H9 (cell line): ENCODE data around the gene EPO. TPM values are rescaled to one million over a fixed set of nuclear protein-coding genes. Genes with fewer than 3 reads are reported as not detected.

ENCODE experiments used
- DNase-seq: peaks from one replicate; pipeline ENCODE4 v3.0.0-alpha.2; 2017
- H2AFZ ChIP-seq: one replicate; pipeline ENCODE4 v1.6.1; 2013; ENCODE audit warnings: mild to moderate bottlenecking, low read length, control low read depth, moderate library complexity
- H2AK5ac ChIP-seq: 2 replicates; pipeline ENCODE4 v1.6.1; 2013; ENCODE audit warnings: low read length, control low read depth, mixed read lengths; ENCODE audit not compliant: insufficient read length
- H2BK120ac ChIP-seq: one replicate; pipeline ENCODE4 v1.6.1; 2013; ENCODE audit warnings: low read depth, mild to moderate bottlenecking, low read length, control low read depth, inconsistent platforms; ENCODE audit not compliant: poor library complexity, severe bottlenecking
- H2BK12ac ChIP-seq: 2 replicates; pipeline ENCODE4 v1.6.1; 2013; ENCODE audit warnings: low read length, control low read depth, mixed read lengths, low read depth; ENCODE audit not compliant: insufficient read length
- H2BK15ac ChIP-seq: 2 replicates; pipeline ENCODE4 v1.6.1; 2013; ENCODE audit warnings: low read depth, low read length, control low read depth
- H2BK20ac ChIP-seq: one replicate; pipeline ENCODE4 v1.6.1; 2013; ENCODE audit warnings: low read depth, mild to moderate bottlenecking, low read length, control low read depth, inconsistent platforms; ENCODE audit not compliant: poor library complexity, severe bottlenecking
- H2BK5ac ChIP-seq: 2 replicates; pipeline ENCODE4 v1.6.1; 2013; ENCODE audit warnings: low read length, control low read depth, mixed read lengths; ENCODE audit not compliant: insufficient read length
- H3K14ac ChIP-seq: 2 replicates; pipeline ENCODE4 v1.6.1; 2013; ENCODE audit warnings: low read length, control low read depth; ENCODE audit not compliant: insufficient read depth
- H3K18ac ChIP-seq: 2 replicates; pipeline ENCODE4 v1.6.1; 2013; ENCODE audit warnings: low read depth, mild to moderate bottlenecking, mixed read lengths, low read length, control low read depth; ENCODE audit not compliant: insufficient read length
- H3K23ac ChIP-seq: 2 replicates; pipeline ENCODE4 v1.6.1; 2013; ENCODE audit warnings: low read length, control low read depth, mixed read lengths, low read depth; ENCODE audit not compliant: insufficient read length
- H3K23me2 ChIP-seq: 2 replicates; pipeline ENCODE4 v1.6.1; 2013; ENCODE audit warnings: low read depth, mild to moderate bottlenecking, mixed read lengths, low read length, control low read depth; ENCODE audit not compliant: insufficient read length, poor library complexity, severe bottlenecking
- H3K27ac ChIP-seq: 2 replicates; pipeline ENCODE4 v1.5.1; 2013; ENCODE audit warnings: low read length, control low read depth, mixed read lengths, low read depth; ENCODE audit not compliant: insufficient read length
- H3K27me3 ChIP-seq: 2 replicates; pipeline ENCODE4 v1.6.1; 2013; ENCODE audit warnings: low read length, control low read depth, inconsistent platforms; ENCODE audit not compliant: insufficient read depth
- H3K4ac ChIP-seq: 2 replicates; pipeline ENCODE4 v1.6.1; 2013; ENCODE audit warnings: low read depth, mild to moderate bottlenecking, control low read depth, inconsistent platforms, low read length, moderate library complexity
- H3K4me1 ChIP-seq: 2 replicates; pipeline ENCODE4 v1.6.1; 2013; ENCODE audit warnings: low read length, control low read depth, inconsistent platforms; ENCODE audit not compliant: insufficient read depth
- H3K4me2 ChIP-seq: 2 replicates; pipeline ENCODE4 v1.6.1; 2013; ENCODE audit warnings: low read length, control low read depth, mixed read lengths; ENCODE audit not compliant: insufficient read length, insufficient read depth
- H3K56ac ChIP-seq: 2 replicates; pipeline ENCODE4 v1.6.1; 2013; ENCODE audit warnings: low read depth, mild to moderate bottlenecking, mixed read lengths, low read length, control low read depth; ENCODE audit not compliant: insufficient read length
- H3K79me1 ChIP-seq: 2 replicates; pipeline ENCODE4 v1.6.1; 2013; ENCODE audit warnings: low read depth, mild to moderate bottlenecking, moderate library complexity, low read length, control low read depth, inconsistent platforms; ENCODE audit not compliant: insufficient read depth, poor library complexity, severe bottlenecking
- H3K79me2 ChIP-seq: 2 replicates; pipeline ENCODE4 v1.6.1; 2013; ENCODE audit warnings: low read length, control low read depth, inconsistent platforms; ENCODE audit not compliant: insufficient read depth
- H3K9ac ChIP-seq: 2 replicates; pipeline ENCODE4 v1.6.1; 2013; ENCODE audit warnings: low read length, control low read depth, mixed read lengths; ENCODE audit not compliant: insufficient read length; ENCODE audit errors: extremely low read depth
- H3K9me3 ChIP-seq: one replicate; pipeline ENCODE4 v1.6.1; 2013; ENCODE audit warnings: low read depth, low read length, inconsistent platforms; ENCODE audit not compliant: control insufficient read depth
- H3T11ph ChIP-seq: one replicate; pipeline ENCODE4 v1.6.1; 2013; ENCODE audit warnings: mild to moderate bottlenecking, low read length, control low read depth, inconsistent platforms
- H4K20me1 ChIP-seq: one replicate; pipeline ENCODE4 v1.6.1; 2013; ENCODE audit not compliant: control insufficient read depth, insufficient read length, insufficient read depth
- H4K5ac ChIP-seq: 2 replicates; pipeline ENCODE4 v1.6.1; 2013; ENCODE audit warnings: low read depth, mild to moderate bottlenecking, mixed read lengths, low read length, control low read depth; ENCODE audit not compliant: insufficient read length
- H4K8ac ChIP-seq: replicated peaks from 2 replicates; pipeline ENCODE4 v1.6.1; 2013; ENCODE audit warnings: low read length, control low read depth, mixed read lengths, low read depth; ENCODE audit not compliant: insufficient read length
- H4K91ac ChIP-seq: 2 replicates; pipeline ENCODE4 v1.6.1; 2013; ENCODE audit warnings: low read depth, mild to moderate bottlenecking, moderate library complexity, mixed read lengths, low read length, control low read depth; ENCODE audit not compliant: insufficient read length
- H3K27ac Mint-ChIP-seq, 3 experiments: 2 replicates in 2 of 3; 3 replicates in 1 of 3; pipeline ENCODE4 v1.8.0; 2020 to 2021; ENCODE audit warnings: mixed read lengths in 3 of 3, mild to moderate bottlenecking in 1 of 3, moderate library complexity in 1 of 3
- H3K27me3 Mint-ChIP-seq: 2 replicates; pipeline ENCODE4 v1.8.0; 2021; ENCODE audit warnings: low read depth, mild to moderate bottlenecking, moderate library complexity, mixed read lengths
- H3K36me3 Mint-ChIP-seq, 3 experiments: 2 replicates in 2 of 3; 3 replicates in 1 of 3; pipeline ENCODE4 v1.8.0; 2020 to 2021; ENCODE audit warnings: low read depth in 3 of 3, mixed read lengths in 3 of 3; ENCODE audit not compliant: insufficient read depth in 1 of 3
- H3K4me1 Mint-ChIP-seq, 2 experiments: 2 replicates each; pipeline ENCODE4 v1.8.0; 2020; ENCODE audit warnings: mixed read lengths in 2 of 2
- H3K4me3 Mint-ChIP-seq, 2 experiments: 2 replicates in 1 of 2; 3 replicates in 1 of 2; pipeline ENCODE4 v1.8.0; 2020 to 2021; ENCODE audit warnings: mild to moderate bottlenecking in 2 of 2, mixed read lengths in 2 of 2, moderate library complexity in 1 of 2
- H3K9me3 Mint-ChIP-seq, 2 experiments: 2 replicates in 1 of 2; 3 replicates in 1 of 2; pipeline ENCODE4 v1.8.0; 2020; ENCODE audit warnings: mild to moderate bottlenecking in 2 of 2, mixed read lengths in 2 of 2, moderate library complexity in 1 of 2
- CTCF ChIP-seq: fragments of 200-600 bp; sonication (generic); conservative IDR thresholded peaks from 3 replicates; pipeline ENCODE4 v1.8.0; 2021; ENCODE audit warnings: antibody characterized with exemption, mild to moderate bottlenecking
- WGBS: extraction: QIAGEN DNeasy Blood & Tissue Kit; methylation state at CpG from one replicate; pipeline ENCODE4 v1.1.7; 2013; ENCODE audit warnings: missing lambda C conversion rate, low lambda C conversion rate, mixed read lengths; ENCODE audit not compliant: insufficient read length; ENCODE audit errors: extremely low coverage; 5-methylcytosine and 5-hydroxymethylcytosine counted together
- total RNA-seq: library from RNA; stranded (reverse); gene quantifications from 2 replicates; pipeline ENCODE4 v1.2.1, GENCODE V29; 2021

EPO gene
- total RNA-seq, 1 experiment from 2014 or later, result 0.44 TPM

GRCh38 chr7:100765250-100765649, 45.0 kb downstream of the EPO start:
- no peak for TF ChIP-seq CTCF
- Histone ChIP-seq H4K8ac (no peak overlapping the region), H3K14ac (no peak overlapping the region; the same call in 1 of the 2 replicates), H2AFZ (no peak overlapping the region), H3K4me2 (no peak overlapping the region), H2BK20ac (no peak overlapping the region), H3K27me3 (no peaks in the 10 kb centered on the region), H3K9me3 (no peaks in the 10 kb centered on the region), H3K79me1 (no peaks in the 10 kb centered on the region), H3K23ac (no peak overlapping the region), H2BK120ac (no peak overlapping the region), H3K56ac (no peak overlapping the region), H2AK5ac (no peak overlapping the region), H3K23me2 (no peaks in the 10 kb centered on the region), H3K18ac (no peak overlapping the region), H3K4me1 (no peaks in the 10 kb centered on the region), H2BK5ac (no peak overlapping the region), H4K91ac (no peak overlapping the region), H3K4ac (no peak overlapping the region), H2BK15ac (no peak overlapping the region), H3K27ac (no peak overlapping the region), H3K9ac (no peak overlapping the region), H4K20me1 (no peaks in the 10 kb centered on the region), H3T11ph (no peak overlapping the region), H2BK12ac (no peak overlapping the region), H4K5ac (no peak overlapping the region), H3K79me2 (no peaks in the 10 kb centered on the region)
- Mint-ChIP-seq H3K4me1 (peaks cover 0 to 17% of the 10 kb centered on the region in 2 experiments; a peak in 2 of 4 replicates), H3K36me3 (no peaks in the 10 kb centered on the region), H3K9me3 (no peaks in the 10 kb centered on the region; a peak in 1 of 5 replicates), H3K4me3 (no peak overlapping the region; a peak in 1 of 5 replicates), H3K27ac (peak overlapping the region in 2 of 3 experiments; percentile 36 to 84; a peak in 2 of 7 replicates), H3K27me3 (peaks cover 14% of the 10 kb centered on the region)
- DNase-seq, result no peak
- WGBS, result no CpG with 5 or more reads among the region's 16 CpGs
